Measurements from ENCODE around the gene TMEM244.
"Not testable (repeated sequence)": the region's sequence is repeated elsewhere in the genome, so short reads cannot be mapped to it uniquely, and the experiment has no call there.

The TMEM244 gene

DNA sequence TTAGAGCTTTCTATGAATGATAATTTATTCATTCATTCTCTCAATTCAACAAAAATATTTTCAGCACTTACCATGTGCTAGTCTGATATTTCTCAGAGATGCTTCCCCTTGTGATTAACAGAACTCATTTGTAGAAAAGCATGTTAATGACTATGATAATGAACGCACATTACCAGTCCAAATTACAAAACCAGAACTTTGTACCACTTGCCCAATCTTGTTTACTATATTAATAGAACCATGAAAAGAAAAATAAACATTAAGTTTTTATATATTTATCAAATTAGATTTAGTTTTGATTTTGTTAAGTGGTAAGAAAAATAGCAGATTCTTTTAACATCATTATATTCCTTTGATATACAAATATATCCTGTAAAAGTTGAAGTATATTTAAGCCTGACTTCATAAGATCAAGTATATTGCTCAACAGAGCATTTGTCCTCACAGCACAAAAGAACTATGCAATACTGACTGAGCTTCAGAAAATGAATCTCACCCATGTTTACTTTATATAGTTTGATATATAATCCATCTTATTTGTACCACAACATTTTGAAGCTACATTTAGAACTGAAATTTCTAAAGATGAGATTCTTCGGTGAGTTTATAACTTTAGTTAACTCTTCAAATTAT lies 48.9 kb downstream of the TMEM244 start:
- DNase-seq (ENCODE audit: low read depth): no peak

DNA sequence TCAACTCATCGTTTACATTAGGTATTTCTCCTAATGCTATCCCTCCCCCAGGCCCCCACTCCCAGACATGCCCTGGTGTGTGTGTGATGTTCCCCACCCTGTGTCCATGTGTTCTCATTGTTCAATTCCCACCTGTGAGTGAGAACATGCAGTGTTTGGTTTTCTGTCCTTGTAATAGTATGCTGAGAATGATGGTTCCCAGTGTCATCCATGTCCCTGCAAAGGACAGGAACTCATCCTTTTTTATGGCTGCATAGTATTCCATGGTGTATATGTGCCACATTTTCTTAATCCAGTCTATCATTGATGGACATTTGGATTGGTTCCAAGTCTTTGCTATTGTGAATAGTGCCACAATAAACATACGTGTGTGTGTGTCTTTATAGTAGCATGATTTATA lies 54.0 kb downstream of the TMEM244 start:
- not testable (repeated sequence) for DNase-seq (ENCODE audit: low read depth)

DNA sequence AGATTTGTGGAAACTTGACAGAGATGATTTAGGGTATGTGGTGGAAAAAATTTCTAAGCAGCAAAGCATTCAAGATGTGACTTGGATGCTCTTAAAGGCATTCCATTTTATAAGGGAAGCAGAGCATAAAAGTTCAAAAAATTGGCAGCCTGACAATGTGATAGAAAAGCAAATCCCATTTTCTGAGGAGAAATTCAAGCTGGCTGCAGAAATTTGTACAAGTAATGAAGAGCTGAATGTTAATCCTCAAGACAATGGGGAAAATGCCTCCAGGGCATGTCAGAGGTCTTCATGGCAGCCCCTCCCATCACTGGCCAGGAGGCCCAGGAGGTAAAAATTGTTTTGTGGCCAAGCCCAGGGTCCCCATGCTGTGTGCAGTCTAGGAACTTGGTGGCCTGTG lies 58.2 kb downstream of the TMEM244 start:
- DNase-seq (ENCODE audit: low read depth): not testable (repeated sequence)

DNA sequence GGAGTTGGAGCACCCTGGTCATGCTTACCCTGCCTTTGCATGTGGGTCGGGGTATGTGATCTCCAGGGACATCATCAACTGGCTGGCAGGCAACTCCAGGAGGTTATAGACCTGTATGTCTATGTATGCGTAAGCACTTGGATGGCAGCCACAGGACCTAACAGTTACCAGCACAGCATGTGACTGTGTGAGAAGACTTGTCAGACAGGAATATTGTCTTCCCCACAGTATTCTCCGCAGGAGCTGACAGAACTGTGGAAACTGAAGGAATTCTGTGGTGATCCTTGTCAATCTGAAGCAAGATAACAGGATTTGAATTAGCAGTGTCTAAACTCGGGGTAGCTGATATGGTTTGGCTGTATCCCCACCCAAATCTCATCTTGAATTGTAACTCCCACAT lies 59.2 kb downstream of the TMEM244 start:
- DNase-seq (ENCODE audit: low read depth): no peak

DNA sequence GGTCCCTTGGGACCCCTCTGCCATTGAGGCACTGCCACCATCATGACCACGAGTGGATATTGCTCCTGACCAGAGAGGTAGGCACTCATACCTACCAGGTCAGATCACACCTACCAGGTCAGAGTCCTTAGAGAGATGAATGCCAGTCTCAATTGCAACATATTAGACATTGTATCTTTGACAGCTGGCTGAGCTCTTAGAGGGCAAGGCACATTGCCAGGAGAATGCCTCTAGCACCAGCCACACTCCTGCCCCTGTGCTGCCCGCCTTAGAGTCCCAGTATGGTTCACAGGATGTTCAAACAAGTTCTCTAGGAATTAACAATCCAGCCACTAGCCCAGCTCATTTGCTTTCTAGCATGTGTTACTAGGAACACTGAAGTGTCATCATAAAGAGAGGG lies 65.9 kb downstream of the TMEM244 start:
- no peak for DNase-seq (ENCODE audit: low read depth)

DNA sequence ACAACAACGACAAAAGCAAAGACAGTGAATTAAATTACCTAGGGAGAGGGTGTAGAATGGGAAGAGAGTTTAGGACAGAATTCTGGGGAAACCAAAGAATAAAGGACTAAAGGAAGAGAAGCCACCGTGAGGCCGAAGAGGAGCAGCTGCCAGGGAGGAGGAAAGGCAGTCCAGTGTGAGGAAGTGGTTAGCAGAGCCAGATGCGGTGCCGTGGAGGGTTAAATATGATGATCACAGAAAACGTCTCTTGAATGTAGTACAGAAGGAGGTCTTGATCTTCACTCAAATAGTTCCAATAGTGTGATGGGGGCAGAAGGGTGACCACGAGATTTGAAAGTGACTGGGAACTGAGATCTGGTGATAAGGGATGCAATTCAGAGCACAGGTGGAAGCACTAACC lies 67.7 kb downstream of the TMEM244 start:
- no peak for DNase-seq (ENCODE audit: low read depth)

GRCh38 chr6:129792049-129792448 lies 69.1 kb downstream of the TMEM244 start:
- DNase-seq (ENCODE audit: low read depth): no peak

GRCh38 chr6:129790785-129791184 lies 70.3 kb downstream of the TMEM244 start:
- no peak for DNase-seq (ENCODE audit: low read depth)

GRCh38 chr6:129789974-129790373 lies 71.1 kb downstream of the TMEM244 start:
- DNase-seq (ENCODE audit: low read depth): no peak

- no peak for DNase-seq (ENCODE audit: low read depth)
These were observed 73.3 kb downstream of the TMEM244 start for GRCh38 chr6:129787816-129788215.

DNA sequence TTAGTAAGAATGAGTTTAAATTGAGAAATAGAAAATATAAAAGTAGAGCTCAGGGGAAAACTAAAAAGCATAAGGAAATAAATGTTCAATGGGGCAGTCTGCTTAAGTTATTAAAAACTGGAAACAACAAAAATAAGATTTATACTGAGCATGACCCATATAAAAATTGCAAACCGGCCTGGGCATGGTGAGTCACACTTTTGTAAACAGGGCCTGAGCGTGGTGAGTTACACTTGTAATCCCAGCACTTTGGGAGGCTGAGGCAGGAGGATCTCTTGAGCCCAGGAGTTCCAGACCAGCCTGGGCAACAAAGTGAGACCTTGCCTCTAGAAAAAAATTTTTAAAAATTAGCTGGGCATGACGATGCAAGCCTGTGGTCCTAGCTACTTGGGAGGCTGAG lies 74.6 kb downstream of the TMEM244 start:
- no peak for DNase-seq (ENCODE audit: low read depth)

DNA sequence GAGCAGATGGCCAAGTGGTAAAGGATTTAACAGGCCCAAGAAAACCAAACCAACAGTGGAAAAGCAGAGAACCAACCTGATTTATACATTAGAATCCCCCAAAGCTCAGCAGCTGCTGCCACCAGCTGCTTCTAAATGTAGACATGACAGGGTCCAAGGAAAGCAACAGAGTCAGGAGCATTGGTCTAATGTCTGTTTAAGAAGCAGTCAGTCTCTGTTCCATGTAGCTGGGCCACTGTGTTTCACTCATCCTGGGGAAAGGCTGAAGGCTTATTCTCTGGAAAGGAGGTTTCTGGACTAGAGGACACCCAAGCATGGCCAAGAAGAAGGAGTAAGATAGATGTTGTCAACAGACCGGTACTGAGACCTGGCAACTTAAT lies 75.4 kb downstream of the TMEM244 start:
- DNase-seq (ENCODE audit: low read depth): no peak

DNA sequence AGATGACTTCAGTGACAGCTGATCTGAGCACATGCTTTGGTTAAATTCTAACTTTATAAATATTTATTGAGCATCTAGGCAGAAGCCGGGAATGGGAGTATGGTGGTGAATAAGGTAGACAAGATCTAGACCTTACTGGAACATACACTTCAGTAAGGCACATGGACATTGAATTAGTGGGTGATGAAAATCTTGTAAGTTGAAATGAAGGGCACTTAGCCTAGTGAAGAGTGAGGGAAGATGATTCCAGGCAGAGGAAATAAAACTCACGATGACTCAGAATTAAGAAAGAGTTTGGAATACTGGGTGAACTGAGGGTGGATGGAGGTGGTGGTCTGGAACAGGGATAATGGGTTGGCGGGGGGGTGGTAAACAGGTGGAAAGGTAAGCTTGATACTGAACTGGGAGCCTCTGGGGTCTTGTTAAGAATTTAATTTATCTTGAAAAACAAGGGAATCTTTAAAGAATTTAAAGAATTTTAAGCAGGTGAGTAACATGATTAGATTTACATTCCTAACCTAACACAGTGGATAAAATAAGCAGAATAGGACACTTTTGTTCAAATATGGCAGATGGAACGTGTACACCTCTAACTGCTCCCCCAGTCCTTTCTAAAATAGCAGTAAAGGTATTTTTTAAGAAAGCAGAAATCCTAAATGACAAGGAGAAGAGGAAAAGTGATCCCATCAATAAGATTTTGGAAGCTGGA lies 75.9 kb downstream of the TMEM244 start:
- DNase-seq (ENCODE audit: low read depth): no peak
